ENCODE measurements around the gene ZNF493. TPM values are rescaled to one million over a fixed set of nuclear protein-coding genes. Genes with fewer than 3 reads are reported as not detected.

ZNF493 gene
- 10 to 100 TPM; 10.4 to 17.0 TPM for total RNA-seq

- peak within 1 kb of the TSS; percentile 93 for H3K4me3 Mint-ChIP-seq
- H3K36me3 Mint-ChIP-seq (ENCODE audit: low read depth), result peaks cover 35% of the 10 kb centered on the region
- ATAC-seq (replicated peaks), result peak; percentile 100
Observed at GRCh38 chr19:21396893-21397572, at the start of gene ZNF493. Gene ZNF493, plus strand, starts transcription at chr19:21397133. Its CDS starts 105 bp downstream, at chr19:21397238.

GRCh38 chr19:21352830-21353229, 44.1 kb upstream of the ZNF493 start:
- no peak for ATAC-seq (replicated peaks)
- Mint-ChIP-seq H3K27ac (no peak overlapping the region), H3K27me3 (no peaks in the 10 kb centered on the region), H3K36me3 (ENCODE audit: low read depth) (no peaks in the 10 kb centered on the region), H3K9me3 (peaks cover 7% of the 10 kb centered on the region), H3K4me3 (no peak overlapping the region), H3K4me1 (peaks cover 5% of the 10 kb centered on the region)

More at GRCh38 chr19:21396893-21397572, at the start of gene ZNF493:
- no peaks in the 10 kb centered on the region for H3K27me3 Mint-ChIP-seq
- peak within 1 kb of the TSS; percentile 87 for H3K27ac Mint-ChIP-seq
- H3K9me3 Mint-ChIP-seq, result peaks cover under 1% of the 10 kb centered on the region
- peaks cover 5% of the 10 kb centered on the region for H3K4me1 Mint-ChIP-seq

- Mint-ChIP-seq H3K27me3 (no peaks in the 10 kb centered on the region), H3K9me3 (no peaks in the 10 kb centered on the region), H3K36me3 (ENCODE audit: low read depth) (peaks cover 36% of the 10 kb centered on the region), H3K27ac (peak within 1 kb of the TSS; percentile 93), H3K4me3 (peak within 1 kb of the TSS; percentile 96), H3K4me1 (no peaks in the 10 kb centered on the region)
- ATAC-seq (replicated peaks), result peak; percentile 99
Observed at GRCh38 chr19:21358768-21359451, 38.0 kb upstream of the ZNF493 start, which contains the start of gene ZNF738. Gene ZNF738, plus strand, starts transcription at chr19:21359000. Its CDS starts 141 bp downstream, at chr19:21359141.

GRCh38 chr19:21362291-21362690, 34.6 kb upstream of the ZNF493 start:
- H3K4me3 Mint-ChIP-seq, result no peak overlapping the region
- H3K9me3 Mint-ChIP-seq, result peaks cover 3% of the 10 kb centered on the region
- H3K27ac Mint-ChIP-seq, result no peak overlapping the region
- no peak for ATAC-seq (replicated peaks)
- peaks cover 67% of the 10 kb centered on the region for H3K36me3 Mint-ChIP-seq (ENCODE audit: low read depth)
- H3K4me1 Mint-ChIP-seq, result no peaks in the 10 kb centered on the region
- no peaks in the 10 kb centered on the region for H3K27me3 Mint-ChIP-seq

GRCh38 chr19:21383980-21384582, 12.9 kb upstream of the ZNF493 start:
- H3K27me3 Mint-ChIP-seq, result no peaks in the 10 kb centered on the region

GRCh38 chr19:21396121-21396520, 812 bp upstream of the ZNF493 start:
- Mint-ChIP-seq H3K27ac (no peak overlapping the region), H3K4me3 (peak overlapping the region; percentile 93), H3K4me1 (peaks cover 5% of the 10 kb centered on the region), H3K27me3 (no peaks in the 10 kb centered on the region), H3K9me3 (peaks cover 5% of the 10 kb centered on the region), H3K36me3 (ENCODE audit: low read depth) (peaks cover 29% of the 10 kb centered on the region)
- ATAC-seq (replicated peaks), result no peak

More at GRCh38 chr19:21383980-21384582, 12.9 kb upstream of the ZNF493 start:
- no peak overlapping the region for H3K4me3 Mint-ChIP-seq
- H3K4me1 Mint-ChIP-seq, result no peaks in the 10 kb centered on the region
- H3K27ac Mint-ChIP-seq, result no peak overlapping the region
- no peak for ATAC-seq (replicated peaks)
- peaks cover 46% of the 10 kb centered on the region for H3K36me3 Mint-ChIP-seq (ENCODE audit: low read depth)
- H3K9me3 Mint-ChIP-seq, result peaks cover 32% of the 10 kb centered on the region

GRCh38 chr19:21398851-21399250, 1.9 kb downstream of the ZNF493 start:
- ATAC-seq (replicated peaks), result no peak

GRCh38 chr19:21402303-21402985, 5.5 kb downstream of the ZNF493 start:
- H3K36me3 Mint-ChIP-seq (ENCODE audit: low read depth), result peaks cover 87% of the 10 kb centered on the region
- no peaks in the 10 kb centered on the region for H3K27me3 Mint-ChIP-seq
- H3K4me1 Mint-ChIP-seq, result peaks cover 5% of the 10 kb centered on the region
- ATAC-seq (replicated peaks), result no peak
- H3K9me3 Mint-ChIP-seq, result no peaks in the 10 kb centered on the region
- H3K27ac Mint-ChIP-seq, result no peak overlapping the region
- no peak overlapping the region for H3K4me3 Mint-ChIP-seq

More at GRCh38 chr19:21398851-21399250, 1.9 kb downstream of the ZNF493 start:
- peak overlapping the region; percentile 93 for H3K4me3 Mint-ChIP-seq
- peaks cover 5% of the 10 kb centered on the region for H3K4me1 Mint-ChIP-seq
- H3K9me3 Mint-ChIP-seq, result no peaks in the 10 kb centered on the region
- peaks cover 53% of the 10 kb centered on the region for H3K36me3 Mint-ChIP-seq (ENCODE audit: low read depth)
- H3K27me3 Mint-ChIP-seq, result no peaks in the 10 kb centered on the region
- H3K27ac Mint-ChIP-seq, result no peak overlapping the region

GRCh38 chr19:21410166-21410565, 13.2 kb downstream of the ZNF493 start:
- ATAC-seq (replicated peaks), result no peak
- peaks cover 12% of the 10 kb centered on the region for H3K9me3 Mint-ChIP-seq
- no peak overlapping the region for H3K4me3 Mint-ChIP-seq
- H3K27ac Mint-ChIP-seq, result no peak overlapping the region
- peaks cover 100% of the 10 kb centered on the region for H3K36me3 Mint-ChIP-seq (ENCODE audit: low read depth)
- no peaks in the 10 kb centered on the region for H3K27me3 Mint-ChIP-seq
- H3K4me1 Mint-ChIP-seq, result no peaks in the 10 kb centered on the region

GRCh38 chr19:21422244-21422643, 25.3 kb downstream of the ZNF493 start:
- Mint-ChIP-seq H3K27ac (no peak overlapping the region), H3K4me1 (no peaks in the 10 kb centered on the region), H3K36me3 (ENCODE audit: low read depth) (peaks cover 43% of the 10 kb centered on the region), H3K27me3 (no peaks in the 10 kb centered on the region), H3K4me3 (no peak overlapping the region), H3K9me3 (peaks cover 43% of the 10 kb centered on the region)
- no peak for ATAC-seq (replicated peaks)

GRCh38 chr19:21423057-21424041, 26.4 kb downstream of the ZNF493 start:
- Mint-ChIP-seq H3K36me3 (ENCODE audit: low read depth) (peaks cover 32% of the 10 kb centered on the region), H3K27me3 (no peaks in the 10 kb centered on the region), H3K4me3 (no peak overlapping the region), H3K9me3 (peaks cover 37% of the 10 kb centered on the region), H3K4me1 (no peaks in the 10 kb centered on the region), H3K27ac (no peak overlapping the region)
- ATAC-seq (replicated peaks), result no peak

GRCh38 chr19:21430675-21431074, 33.7 kb downstream of the ZNF493 start:
- H3K27me3 Mint-ChIP-seq, result no peaks in the 10 kb centered on the region
- H3K36me3 Mint-ChIP-seq (ENCODE audit: low read depth), result no peaks in the 10 kb centered on the region
- peaks cover 16% of the 10 kb centered on the region for H3K9me3 Mint-ChIP-seq
- no peak overlapping the region for H3K4me3 Mint-ChIP-seq
- no peak overlapping the region for H3K27ac Mint-ChIP-seq
- no peaks in the 10 kb centered on the region for H3K4me1 Mint-ChIP-seq
- no peak for ATAC-seq (replicated peaks)

- no peak overlapping the region for H3K27ac Mint-ChIP-seq
- H3K9me3 Mint-ChIP-seq, result peaks cover 21% of the 10 kb centered on the region
- no peaks in the 10 kb centered on the region for H3K27me3 Mint-ChIP-seq
- no peaks in the 10 kb centered on the region for H3K36me3 Mint-ChIP-seq (ENCODE audit: low read depth)
- no peak for ATAC-seq (replicated peaks)
- no peaks in the 10 kb centered on the region for H3K4me1 Mint-ChIP-seq
- no peak overlapping the region for H3K4me3 Mint-ChIP-seq
Observed at GRCh38 chr19:21432590-21432989, 35.7 kb downstream of the ZNF493 start.

All from activated T-helper 17 cell treated with anti-CD3 and anti-CD28 coated beads, Interleukin-2, amount 50 U/mL, for 72 hours (primary cell).